Mesenchymal stem cell (in vitro differentiated cells and primary cell): ENCODE measurements around the gene WDR18.

ENCODE experiments used
- DNase-seq: peaks from one replicate; pipeline ENCODE4 v3.0.0-alpha.2; 2013
- H2AFZ ChIP-seq: one replicate; pipeline ENCODE4 v1.6.1; 2013; ENCODE audit warnings: low read depth, mild to moderate bottlenecking, control low read depth, inconsistent platforms, low read length, moderate library complexity
- H2AK5ac ChIP-seq: 2 replicates; pipeline ENCODE4 v1.6.1; 2013; ENCODE audit warnings: low read length, moderate library complexity, mild to moderate bottlenecking, inconsistent platforms; ENCODE audit not compliant: severe bottlenecking
- H2BK120ac ChIP-seq: one replicate; pipeline ENCODE4 v1.6.1; 2013; ENCODE audit warnings: low read depth, mild to moderate bottlenecking, inconsistent platforms, low read length, moderate library complexity
- H2BK12ac ChIP-seq, 2 experiments: one replicate each; pipeline ENCODE4 v1.6.1; 2013; ENCODE audit warnings: inconsistent platforms in 2 of 2, low read length in 2 of 2, mild to moderate bottlenecking in 2 of 2, moderate library complexity in 2 of 2, control low read depth in 1 of 2
- H2BK15ac ChIP-seq: one replicate; pipeline ENCODE4 v1.6.1; 2013; ENCODE audit warnings: mild to moderate bottlenecking, low read depth, inconsistent platforms; ENCODE audit not compliant: poor library complexity, severe bottlenecking
- H2BK5ac ChIP-seq: 2 replicates; pipeline ENCODE4 v1.6.1; 2013; ENCODE audit warnings: low read depth, mild to moderate bottlenecking, low read length, control low read depth, inconsistent platforms; ENCODE audit not compliant: poor library complexity, severe bottlenecking
- H3K14ac ChIP-seq, 2 experiments: one replicate each; pipeline ENCODE4 v1.6.1; 2013; ENCODE audit warnings: inconsistent platforms in 2 of 2, low read length in 2 of 2, control low read depth in 1 of 2, mild to moderate bottlenecking in 1 of 2, moderate library complexity in 1 of 2
- H3K18ac ChIP-seq, 2 experiments: one replicate each; pipeline ENCODE4 v1.6.1; 2013; ENCODE audit warnings: inconsistent platforms in 2 of 2, low read length in 2 of 2, control low read depth in 1 of 2, low read depth in 1 of 2, mild to moderate bottlenecking in 1 of 2
- H3K23ac ChIP-seq, 2 experiments: one replicate each; pipeline ENCODE4 v1.6.1; 2013; ENCODE audit warnings: inconsistent platforms in 2 of 2, low read length in 2 of 2, mild to moderate bottlenecking in 2 of 2, moderate library complexity in 2 of 2, control low read depth in 1 of 2
- H3K27ac ChIP-seq: 2 replicates; pipeline ENCODE4 v1.5.1; 2013; ENCODE audit warnings: mild to moderate bottlenecking, moderate library complexity, low read length, control low read depth, inconsistent platforms; ENCODE audit not compliant: poor library complexity, severe bottlenecking
- H3K27me3 ChIP-seq, 2 experiments: 2 replicates each; pipeline versions ENCODE4 v1.6.1 to v1.7.0; 2013; ENCODE audit warnings: low read length in 2 of 2, mild to moderate bottlenecking in 2 of 2, moderate library complexity in 2 of 2, control low read depth in 1 of 2, inconsistent platforms in 1 of 2; ENCODE audit not compliant: control insufficient read depth in 1 of 2, insufficient read depth in 1 of 2
- H3K36me3 ChIP-seq, 2 experiments: 2 replicates each; pipeline versions ENCODE4 v1.6.1 to v1.7.0; 2013; ENCODE audit warnings: low read length in 2 of 2, control low read depth in 1 of 2, inconsistent platforms in 1 of 2, low read depth in 1 of 2, mild to moderate bottlenecking in 1 of 2; ENCODE audit not compliant: insufficient read depth in 2 of 2, control insufficient read depth in 1 of 2
- H3K4ac ChIP-seq, 2 experiments: one replicate each; pipeline ENCODE4 v1.6.1; 2013; ENCODE audit warnings: inconsistent platforms in 2 of 2, low read length in 2 of 2, mild to moderate bottlenecking in 2 of 2, moderate library complexity in 2 of 2, control low read depth in 1 of 2, low read depth in 1 of 2
- H3K4me1 ChIP-seq: 2 replicates; pipeline ENCODE4 v1.6.1; 2013; ENCODE audit warnings: low read depth, low read length, control low read depth; ENCODE audit not compliant: control insufficient read depth, insufficient read depth
- H3K4me2 ChIP-seq: 2 replicates; pipeline ENCODE4 v1.6.1; 2013; ENCODE audit warnings: low read length, mild to moderate bottlenecking, inconsistent platforms; ENCODE audit not compliant: poor library complexity, severe bottlenecking
- H3K4me3 ChIP-seq, 2 experiments: 2 replicates each; pipeline versions ENCODE4 v1.5.1 to v1.7.0; 2013; ENCODE audit warnings: low read length in 2 of 2, mild to moderate bottlenecking in 2 of 2, control low read depth in 1 of 2, low read depth in 1 of 2; ENCODE audit not compliant: insufficient read depth in 1 of 2
- H3K79me1 ChIP-seq: replicated peaks from 2 replicates; pipeline ENCODE4 v1.6.1; 2013; ENCODE audit warnings: mild to moderate bottlenecking, control low read depth, low read length, inconsistent platforms; ENCODE audit not compliant: poor library complexity, severe bottlenecking
- H3K9ac ChIP-seq: 2 replicates; pipeline ENCODE4 v1.7.0; 2013; ENCODE audit warnings: mild to moderate bottlenecking, low read length, moderate library complexity
- H3K9me3 ChIP-seq: 2 replicates; pipeline ENCODE4 v1.7.0; 2013; ENCODE audit warnings: mild to moderate bottlenecking, low read length; ENCODE audit not compliant: control insufficient read depth
- H4K8ac ChIP-seq: one replicate; pipeline ENCODE4 v1.6.1; 2013; ENCODE audit warnings: inconsistent platforms, mild to moderate bottlenecking, low read length, moderate library complexity
- H4K91ac ChIP-seq: one replicate; pipeline ENCODE4 v1.6.1; 2013; ENCODE audit warnings: mild to moderate bottlenecking, low read length, inconsistent platforms
- WGBS: methylation state at CpG from one replicate; pipeline ENCODE4 v1.1.7; 2013; ENCODE audit warnings: mixed read lengths; 5-methylcytosine and 5-hydroxymethylcytosine counted together

Gene WDR18

GRCh38 chr19:971795-972194, 12.3 kb upstream of the WDR18 start:
- Histone ChIP-seq H3K14ac (no peak overlapping the region), H3K79me1 (peaks cover 18% of the 10 kb centered on the region), H3K18ac (no peak overlapping the region), H3K4me3 (no peak overlapping the region), H2BK5ac (no peak overlapping the region), H4K91ac (no peak overlapping the region), H3K4me1 (peaks cover 6% of the 10 kb centered on the region), H3K23ac (no peak overlapping the region), H3K4me2 (no peak overlapping the region), H3K9me3 (peaks cover 8% of the 10 kb centered on the region), H2BK12ac (no peak overlapping the region), H3K27me3 (no peaks in the 10 kb centered on the region), H3K27ac (no peak overlapping the region), H2BK15ac (no peak overlapping the region), H4K8ac (peak overlapping the region; percentile 5), H3K9ac (no peak overlapping the region), H3K4ac (no peak overlapping the region), H2BK120ac (no peak overlapping the region), H2AFZ (no peak overlapping the region), H3K36me3 (peaks cover 48 to 88% of the 10 kb centered on the region in 2 experiments), H2AK5ac (no peak overlapping the region)
- DNase-seq, result no peak
- WGBS, result 95% methylated on average over 15 of the region's 24 CpGs

- no peak overlapping the region for H2BK120ac ChIP-seq
- H3K27ac ChIP-seq, result no peak overlapping the region
- no peak overlapping the region for H3K9ac ChIP-seq
- H3K36me3 ChIP-seq, result peaks cover 43 to 88% of the 10 kb centered on the region in 2 experiments
- no peaks in the 10 kb centered on the region for H3K27me3 ChIP-seq
- H3K4me2 ChIP-seq, result no peak overlapping the region
- H4K8ac ChIP-seq, result no peak overlapping the region
- H3K4me1 ChIP-seq, result peaks cover 9% of the 10 kb centered on the region
- peaks cover 8% of the 10 kb centered on the region for H3K9me3 ChIP-seq
- H2BK5ac ChIP-seq, result no peak overlapping the region
- no peak overlapping the region for H2BK15ac ChIP-seq
- no peak overlapping the region for H2AFZ ChIP-seq
- H3K23ac ChIP-seq, result no peak overlapping the region
- no peak overlapping the region for H4K91ac ChIP-seq
- WGBS, result 90% methylated on average over 4 of the region's 6 CpGs
- H3K4ac ChIP-seq, result no peak overlapping the region
- no peak overlapping the region for H2AK5ac ChIP-seq
- H3K14ac ChIP-seq, result no peak overlapping the region
- no peak for DNase-seq
- H3K79me1 ChIP-seq, result peaks cover 22% of the 10 kb centered on the region
- no peak overlapping the region for H3K4me3 ChIP-seq
- H2BK12ac ChIP-seq, result no peak overlapping the region
- H3K18ac ChIP-seq, result no peak overlapping the region
Observed at GRCh38 chr19:972281-972680, 11.9 kb upstream of the WDR18 start.

DNA sequence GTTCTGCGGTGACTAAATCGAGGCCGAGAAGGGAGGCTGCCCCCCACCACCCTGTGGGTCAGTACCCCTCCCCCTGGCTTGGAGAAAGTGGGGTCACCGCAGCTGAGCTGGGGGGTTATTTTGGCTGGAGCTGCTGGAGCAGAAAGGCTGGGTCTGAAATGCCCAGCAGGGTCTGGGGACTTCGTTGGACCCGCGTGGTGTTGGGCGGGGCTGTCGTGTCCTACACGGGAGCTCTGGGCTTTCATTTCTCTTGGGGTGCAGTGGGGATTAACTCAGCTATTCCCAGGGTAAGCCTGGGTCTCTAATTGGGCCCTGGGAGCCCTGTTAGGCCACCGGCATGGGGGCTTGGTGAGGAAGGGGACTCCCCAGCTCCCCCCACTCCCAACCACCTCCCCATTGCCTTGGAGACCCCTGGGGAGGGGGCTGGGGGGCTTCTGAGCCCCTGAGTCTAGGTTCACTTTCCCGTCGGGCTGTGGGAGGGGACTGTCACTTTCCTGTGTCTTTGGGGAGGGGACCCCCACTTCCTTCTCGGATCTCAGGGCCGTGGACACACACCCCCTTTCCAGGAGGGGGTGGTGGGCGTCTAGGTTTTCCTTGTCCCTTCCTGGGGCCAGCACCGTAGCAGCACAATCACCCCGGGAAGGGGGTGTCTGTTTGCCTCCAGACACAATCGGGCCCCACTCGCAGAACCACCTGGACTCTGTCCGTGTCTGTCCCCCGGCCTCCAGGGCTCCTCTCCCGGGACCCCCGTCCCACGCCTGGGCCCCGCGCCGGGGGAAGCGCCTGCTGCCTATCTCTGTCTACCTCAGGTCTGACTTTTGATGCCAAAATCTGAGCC, 10.2 kb upstream of the WDR18 start:
- Histone ChIP-seq H2BK12ac (no peak overlapping the region), H3K27ac (no peak overlapping the region), H3K23ac (no peak overlapping the region), H3K14ac (no peak overlapping the region), H3K4me1 (peaks cover 3% of the 10 kb centered on the region), H3K79me1 (peaks cover 20% of the 10 kb centered on the region), H3K9ac (no peak overlapping the region), H3K27me3 (no peaks in the 10 kb centered on the region), H3K4me3 (peak overlapping the region in 1 of 2 experiments; percentile 18), H2BK15ac (no peak overlapping the region), H4K8ac (no peak overlapping the region), H3K4me2 (no peak overlapping the region), H2AK5ac (no peak overlapping the region), H3K9me3 (peaks cover 8% of the 10 kb centered on the region), H3K4ac (no peak overlapping the region), H2BK5ac (no peak overlapping the region), H4K91ac (peak overlapping the region; percentile 31), H3K18ac (no peak overlapping the region), H3K36me3 (peaks cover 32 to 77% of the 10 kb centered on the region in 2 experiments), H2AFZ (no peak overlapping the region), H2BK120ac (no peak overlapping the region)
- DNase-seq, result no peak
- 93% methylated on average over 28 of the region's 29 CpGs for WGBS

DNA sequence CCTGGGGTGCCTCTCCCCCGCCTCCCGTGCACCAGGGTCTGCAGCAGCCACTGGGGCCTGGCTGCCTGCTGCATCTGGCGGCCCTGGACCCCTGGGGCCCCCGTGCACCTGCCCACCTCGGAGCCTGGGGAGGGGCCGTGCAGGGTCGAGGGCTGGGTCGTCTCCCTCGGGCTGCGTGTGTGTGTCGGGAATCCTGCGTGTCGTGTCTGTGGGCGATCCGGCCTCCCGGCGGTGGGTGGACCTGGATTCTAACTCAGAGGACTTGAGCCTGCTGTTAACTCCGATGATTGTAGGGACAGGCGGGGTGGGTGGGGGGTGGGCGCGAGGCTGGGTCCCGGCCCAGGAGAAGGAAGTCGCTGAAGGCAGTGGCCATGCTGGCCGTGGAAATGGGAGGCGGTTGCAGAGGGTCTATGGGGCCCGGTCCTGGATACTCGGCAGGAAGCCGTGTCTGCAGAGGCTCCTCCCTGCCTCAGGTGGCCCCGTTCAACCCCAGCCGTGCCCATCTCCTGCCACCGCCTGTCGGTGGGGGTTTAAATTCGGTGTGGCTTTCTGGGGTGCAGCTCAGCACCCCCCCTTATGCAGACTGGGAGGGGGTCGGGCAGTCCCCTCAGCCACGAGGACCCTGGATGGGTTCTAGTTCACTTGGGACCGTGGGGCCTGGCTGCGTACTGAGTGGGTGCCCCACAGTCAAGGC, 9.4 kb upstream of the WDR18 start:
- H2BK120ac ChIP-seq, result no peak overlapping the region
- no peak overlapping the region for H3K23ac ChIP-seq
- H3K4me3 ChIP-seq, result no peak overlapping the region
- 86% methylated on average over 37 of the region's 37 CpGs for WGBS
- H3K9ac ChIP-seq, result no peak overlapping the region
- H3K27me3 ChIP-seq, result no peaks in the 10 kb centered on the region
- H3K4me2 ChIP-seq, result no peak overlapping the region
- H2BK15ac ChIP-seq, result no peak overlapping the region
- peak overlapping the region in 1 of 2 experiments; percentile 36 for H3K14ac ChIP-seq
- H2AFZ ChIP-seq, result no peak overlapping the region
- H4K91ac ChIP-seq, result no peak overlapping the region
- no peak overlapping the region for H3K18ac ChIP-seq
- peaks cover 20% of the 10 kb centered on the region for H3K79me1 ChIP-seq
- peak overlapping the region; percentile 40 for H4K8ac ChIP-seq
- DNase-seq, result no peak
- H2AK5ac ChIP-seq, result no peak overlapping the region
- no peak overlapping the region for H3K4ac ChIP-seq
- no peak overlapping the region for H2BK5ac ChIP-seq
- H2BK12ac ChIP-seq, result no peak overlapping the region
- H3K27ac ChIP-seq, result no peak overlapping the region
- peaks cover 27 to 70% of the 10 kb centered on the region in 2 experiments for H3K36me3 ChIP-seq
- H3K4me1 ChIP-seq, result peaks cover 9% of the 10 kb centered on the region
- peaks cover 8% of the 10 kb centered on the region for H3K9me3 ChIP-seq
